ENCODE data around the gene ILK.
A peak's percentile ranks its signal among the peaks of the same experiment; 100 is the strongest.

The ILK gene

GRCh38 chr11:6607190-6607795 is 3.7 kb downstream of the ILK start:
- DNase-seq: no peak

GRCh38 chr11:6608011-6608410 is 4.4 kb downstream of the ILK start:
- no peak for DNase-seq

GRCh38 chr11:6608726-6609501 is 5.3 kb downstream of the ILK start:
- DNase-seq: no peak

GRCh38 chr11:6609502-6610015 is 6.0 kb downstream of the ILK start:
- DNase-seq: no peak

GRCh38 chr11:6610591-6610990 is 7.0 kb downstream of the ILK start:
- DNase-seq: no peak

- DNase-seq: no peak
Measured at GRCh38 chr11:6611092-6611962, 7.8 kb downstream of the ILK start.

- DNase-seq: no peak
Measured at GRCh38 chr11:6611963-6612212, 8.3 kb downstream of the ILK start.

- DNase-seq: peak; percentile 87
Measured at GRCh38 chr11:6612213-6613041, 8.9 kb downstream of the ILK start, which contains the start of gene TAF10. TSS of gene TAF10 (minus strand) at chr11:6612216. CDS start at chr11:6612189, 27 bp downstream.

- DNase-seq: no peak
Measured at GRCh38 chr11:6613496-6613895, 9.9 kb downstream of the ILK start.

GRCh38 chr11:6614446-6614845 is 10.9 kb downstream of the ILK start:
- DNase-seq: no peak

GRCh38 chr11:6615046-6615445 is 11.5 kb downstream of the ILK start:
- DNase-seq: no peak

- no peak for DNase-seq
Measured at GRCh38 chr11:6615882-6616585, 12.5 kb downstream of the ILK start.

GRCh38 chr11:6616596-6617250 is 13.1 kb downstream of the ILK start:
- DNase-seq: no peak

GRCh38 chr11:6617315-6617781 is 13.8 kb downstream of the ILK start:
- DNase-seq: no peak

- peak; percentile 49 for DNase-seq
Measured at GRCh38 chr11:6618117-6619003, 14.8 kb downstream of the ILK start.

GRCh38 chr11:6619004-6619745 is 15.6 kb downstream of the ILK start, which contains the start of gene TPP1:
TSS of gene TPP1 (minus strand) at chr11:6619422. CDS start at chr11:6619400, 22 bp downstream.
- DNase-seq: peak; percentile 86

GRCh38 chr11:6620636-6621035 is 17.1 kb downstream of the ILK start:
- no peak for DNase-seq

- no peak for DNase-seq
Measured at GRCh38 chr11:6621711-6622211, 18.2 kb downstream of the ILK start.

Measured in COR-L47 (cell line).